ENCODE data around the gene KCNJ6.

The KCNJ6 gene

DNA sequence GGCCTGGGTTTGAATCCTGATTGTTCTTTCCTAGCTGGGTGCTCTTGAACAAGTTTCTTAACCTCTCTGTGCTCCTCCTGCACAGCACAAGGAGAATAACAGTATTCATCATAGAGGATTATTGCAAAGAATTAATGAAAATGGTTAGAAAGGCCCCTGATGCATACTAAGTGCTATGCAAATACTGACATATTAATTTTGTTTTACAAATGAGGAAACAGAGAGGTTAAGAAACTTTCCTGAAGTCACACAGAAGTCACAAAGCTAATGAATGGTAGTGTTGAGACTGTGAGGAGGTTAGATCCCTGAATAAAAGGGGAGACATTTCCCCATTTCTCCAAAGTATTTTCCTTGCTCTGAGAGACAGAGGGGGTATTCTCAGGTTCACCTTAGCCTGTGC, 99.0 kb downstream of the KCNJ6 start:
- DNase-seq (ENCODE audit: low spot score): no peak

DNA sequence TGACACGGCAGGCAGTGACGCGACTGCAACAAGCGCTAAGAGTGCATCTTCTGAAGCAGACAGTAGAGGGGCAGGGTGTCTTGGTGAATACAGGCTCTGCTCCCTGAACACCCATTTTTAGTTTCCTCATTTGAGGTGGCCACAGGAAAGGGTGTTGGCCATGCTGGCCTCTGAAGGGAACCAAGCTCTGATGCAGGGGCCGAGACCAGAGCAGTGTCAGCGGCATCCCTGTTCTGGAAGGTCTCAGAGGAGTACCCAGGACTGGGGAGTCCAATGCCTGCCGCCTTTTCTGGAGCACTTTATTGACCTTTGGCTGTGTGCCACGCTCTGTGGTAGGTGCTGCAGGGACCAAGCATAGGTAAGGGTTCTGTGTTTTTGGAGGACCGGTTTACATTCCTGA, 100.4 kb downstream of the KCNJ6 start:
- DNase-seq (ENCODE audit: low spot score): no peak

DNA sequence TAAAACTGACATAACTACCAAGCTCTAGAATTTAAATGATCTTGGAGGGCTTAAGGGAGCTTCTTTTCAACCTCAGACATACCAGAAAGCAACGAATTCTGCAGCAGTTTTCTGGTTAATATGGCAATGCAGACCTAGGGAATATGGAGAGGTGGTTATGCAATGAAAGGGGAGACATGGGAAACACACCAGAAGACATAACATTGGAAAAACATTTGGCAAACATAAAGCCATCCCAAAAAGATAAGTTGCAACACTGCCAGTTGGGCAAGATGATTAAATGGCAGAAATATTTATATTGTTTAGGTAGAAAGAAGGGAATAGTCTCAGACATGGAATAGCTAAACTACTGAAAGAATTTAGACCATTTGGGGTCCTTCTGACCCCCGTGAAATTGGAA, 104.5 kb downstream of the KCNJ6 start:
- DNase-seq (ENCODE audit: low spot score): no peak

DNA sequence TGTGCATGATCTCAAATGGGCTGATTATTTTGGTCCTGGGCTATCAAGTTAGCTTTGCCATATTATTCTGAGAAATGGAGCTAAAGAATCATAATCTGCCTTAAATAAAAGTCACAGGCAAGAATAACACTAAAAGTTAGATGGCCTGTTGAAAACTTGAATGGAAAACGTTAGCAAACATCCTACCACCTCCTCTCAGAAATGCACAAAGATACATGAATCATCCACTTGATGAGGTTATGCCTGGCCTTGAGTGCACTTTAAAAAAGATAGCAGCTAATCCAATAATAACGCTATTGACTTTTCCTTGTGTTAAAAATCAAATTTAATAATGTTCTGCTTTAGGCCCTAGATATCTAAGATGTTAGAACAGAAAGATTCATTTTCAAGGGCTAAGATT, 108.0 kb downstream of the KCNJ6 start:
- no peak for DNase-seq (ENCODE audit: low spot score)

DNA sequence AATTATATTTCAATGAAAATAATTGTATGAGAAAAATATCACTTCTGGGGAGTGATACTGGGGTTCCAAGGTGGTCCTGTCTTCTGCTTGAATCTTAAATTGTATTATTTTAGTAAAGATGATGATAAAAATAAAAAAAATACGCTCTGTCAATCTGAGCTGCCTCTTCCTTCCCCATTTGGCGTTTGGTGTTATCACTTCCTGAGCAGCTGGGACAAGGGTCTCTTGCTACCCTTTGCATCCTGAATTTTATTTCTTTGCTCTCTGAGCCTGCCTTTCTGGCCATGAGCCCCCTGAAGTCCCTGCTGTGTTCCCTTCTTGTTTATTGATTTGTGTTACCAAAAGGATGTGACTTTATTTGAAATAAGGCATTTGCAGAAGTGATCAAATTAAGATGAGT, 111.0 kb downstream of the KCNJ6 start:
- DNase-seq (ENCODE audit: low spot score): no peak

DNA sequence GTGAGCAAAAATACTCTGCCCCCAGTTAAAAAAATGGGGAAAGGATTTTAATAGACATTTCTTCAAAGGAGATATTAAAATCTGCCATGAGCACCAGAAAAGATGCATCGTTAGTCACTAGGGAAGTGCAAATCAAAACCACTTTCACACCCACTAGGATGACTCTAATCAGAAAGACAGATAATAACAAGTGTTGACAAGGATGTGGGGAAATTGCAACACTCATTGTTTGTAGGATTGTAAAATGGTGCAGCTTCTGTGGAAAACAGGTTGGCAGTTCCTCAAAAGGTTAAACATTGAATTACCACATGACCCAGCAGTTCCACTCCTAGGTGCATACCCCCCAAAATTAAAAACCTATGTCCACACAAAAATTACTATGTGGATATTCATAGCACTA, 112.3 kb downstream of the KCNJ6 start:
- DNase-seq (ENCODE audit: low spot score): no peak

DNA sequence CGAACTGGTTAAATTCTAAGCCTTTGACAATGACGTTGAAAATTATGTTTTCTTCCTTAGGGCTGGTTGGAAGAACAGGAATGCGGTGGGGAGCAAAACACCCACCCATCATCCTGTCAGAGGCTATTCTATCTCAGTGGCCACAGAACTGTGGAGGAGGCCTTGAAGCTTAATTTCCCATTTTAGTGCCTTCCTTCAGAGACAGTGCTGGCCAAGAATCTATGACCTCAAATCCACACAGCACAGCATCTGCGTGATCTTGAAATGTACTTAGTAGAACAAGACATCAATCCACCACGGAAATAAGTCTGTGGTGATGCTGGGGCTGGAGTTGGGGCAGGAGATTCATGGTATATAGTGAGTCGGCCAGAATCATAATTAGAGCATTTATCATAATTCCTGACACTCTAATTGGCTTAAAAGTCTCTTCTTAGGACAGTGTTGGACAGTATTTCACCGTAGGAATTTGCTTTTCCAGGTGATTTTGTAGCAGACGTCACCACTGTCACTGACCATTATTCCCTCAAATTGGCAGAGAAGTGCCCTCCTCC, 113.1 kb downstream of the KCNJ6 start:
- no peak for DNase-seq (ENCODE audit: low spot score)

DNA sequence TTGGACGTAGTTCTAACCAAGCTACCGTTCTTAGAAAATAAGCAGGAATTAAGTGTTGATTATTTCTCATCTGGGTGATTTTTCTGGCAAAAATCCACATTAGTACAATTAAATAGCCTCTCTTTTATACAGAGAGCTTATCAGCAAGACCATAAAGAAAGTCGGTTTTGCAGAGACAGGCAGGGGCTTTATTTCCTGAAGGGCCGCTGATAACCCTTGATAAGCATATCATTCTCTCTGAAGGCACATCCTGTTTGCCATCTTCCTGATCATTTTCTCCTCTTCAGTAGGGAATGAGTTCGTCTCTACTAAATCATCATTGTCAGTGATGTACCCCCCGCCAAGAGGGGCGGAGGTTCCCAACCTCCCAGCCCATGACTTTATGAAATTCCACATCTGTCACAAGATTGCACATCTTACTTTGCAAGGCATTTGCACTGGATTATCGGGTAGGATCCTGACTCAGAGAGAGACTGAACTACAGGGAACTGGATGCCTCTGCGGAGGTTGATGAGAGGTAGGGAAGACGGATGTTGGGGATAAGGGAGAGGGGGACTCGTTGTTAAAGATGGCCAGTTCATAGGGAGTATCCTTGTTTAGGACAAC, 115.7 kb downstream of the KCNJ6 start:
- no peak for DNase-seq (ENCODE audit: low spot score)

DNA sequence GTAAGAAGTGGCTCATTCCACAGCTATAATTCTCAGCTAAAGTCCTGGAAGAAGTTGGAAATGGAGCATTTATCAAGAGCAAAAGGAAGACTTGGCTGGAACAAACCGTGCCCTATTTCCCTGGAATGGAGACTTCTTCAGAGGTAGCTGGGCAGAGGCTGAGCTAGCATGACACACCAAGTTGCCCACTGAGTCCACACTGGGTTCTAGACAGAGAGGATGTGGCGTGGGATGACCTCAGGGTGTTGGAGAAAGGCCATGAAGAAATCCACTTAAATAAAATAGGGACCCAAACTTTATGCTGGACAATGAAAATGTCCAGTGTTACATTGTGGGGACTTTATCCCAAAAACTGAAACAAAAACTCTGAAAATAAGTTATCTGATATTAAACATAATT, 116.2 kb downstream of the KCNJ6 start:
- DNase-seq (ENCODE audit: low spot score): no peak

DNA sequence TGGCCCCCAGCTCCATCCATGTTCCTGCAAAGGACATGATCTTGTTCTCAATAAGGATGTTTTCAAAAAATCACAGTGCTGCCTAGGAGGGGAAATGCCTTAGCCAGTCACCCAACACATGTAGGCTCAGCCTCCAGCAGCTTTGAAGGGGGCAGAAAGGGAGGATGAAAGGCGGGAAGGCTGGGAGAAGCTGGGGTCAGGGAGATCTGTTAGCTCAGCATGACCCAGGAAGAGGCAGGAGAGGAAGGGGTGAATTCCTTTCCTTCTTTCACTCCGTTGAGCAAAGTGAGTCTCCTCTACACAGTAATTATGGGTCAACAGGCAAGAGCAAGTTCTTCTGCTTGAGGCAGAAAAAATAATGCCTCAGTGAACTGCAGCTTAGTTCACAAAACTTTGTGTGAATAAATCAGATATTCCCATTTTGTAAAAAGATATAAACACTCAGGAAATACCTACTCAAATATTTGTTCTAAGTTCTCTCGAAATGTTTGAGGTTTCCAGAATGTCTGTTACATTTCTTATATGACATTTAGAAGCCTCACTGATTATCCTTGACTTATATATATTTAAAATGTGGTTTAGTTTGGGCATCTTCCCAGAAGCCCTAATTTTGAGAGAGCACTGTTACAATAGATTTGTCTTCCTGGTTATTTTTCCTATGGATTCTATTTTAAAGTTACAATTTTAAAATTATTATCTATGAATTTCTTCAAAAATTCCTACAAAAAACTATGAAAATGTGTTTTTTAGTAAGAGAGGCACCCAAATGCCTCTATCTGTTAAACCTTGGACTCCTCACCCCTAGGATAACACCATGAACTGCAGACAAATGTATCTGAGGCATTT, 116.8 kb downstream of the KCNJ6 start:
- DNase-seq (ENCODE audit: low spot score): no peak

DNA sequence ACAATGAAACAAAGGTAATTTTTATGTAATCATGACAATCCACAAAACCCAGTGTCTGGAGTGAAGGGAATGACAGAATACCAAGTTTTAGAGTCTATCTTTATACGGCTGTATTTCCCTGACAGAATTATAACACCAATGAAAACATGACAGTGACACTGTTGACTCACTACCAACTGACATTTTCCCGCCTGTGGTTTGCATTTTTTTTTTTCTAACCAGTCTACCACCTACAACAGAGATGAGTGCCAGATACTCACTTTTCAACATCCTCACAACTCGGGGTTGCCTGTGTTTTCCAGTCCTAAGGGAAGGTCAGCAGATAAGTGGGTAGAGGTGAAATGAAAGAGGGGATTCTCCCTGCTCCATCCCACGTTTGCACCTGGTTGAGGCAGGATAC, 118.9 kb downstream of the KCNJ6 start:
- DNase-seq (ENCODE audit: low spot score): no peak

DNA sequence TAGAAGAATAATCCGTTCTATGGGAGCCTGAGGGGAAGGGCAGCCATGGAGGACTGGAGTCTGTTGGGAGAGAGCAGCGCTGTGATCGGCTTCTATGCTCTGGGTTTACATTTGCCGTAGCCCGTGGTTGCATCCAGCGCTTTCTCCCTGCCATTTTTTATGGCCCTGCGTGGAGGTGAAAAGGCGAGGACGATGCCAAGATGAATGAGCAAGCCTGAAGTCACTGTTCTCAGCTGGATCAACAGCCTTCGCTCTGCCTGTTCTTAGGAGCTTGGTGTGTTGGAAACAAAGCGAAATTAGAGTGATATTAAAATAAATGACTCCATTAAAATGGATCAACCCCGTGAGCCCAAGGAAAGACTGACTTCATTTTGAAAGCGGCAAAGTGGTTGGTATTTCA, 120.2 kb downstream of the KCNJ6 start:
- DNase-seq (ENCODE audit: low spot score): no peak

DNA sequence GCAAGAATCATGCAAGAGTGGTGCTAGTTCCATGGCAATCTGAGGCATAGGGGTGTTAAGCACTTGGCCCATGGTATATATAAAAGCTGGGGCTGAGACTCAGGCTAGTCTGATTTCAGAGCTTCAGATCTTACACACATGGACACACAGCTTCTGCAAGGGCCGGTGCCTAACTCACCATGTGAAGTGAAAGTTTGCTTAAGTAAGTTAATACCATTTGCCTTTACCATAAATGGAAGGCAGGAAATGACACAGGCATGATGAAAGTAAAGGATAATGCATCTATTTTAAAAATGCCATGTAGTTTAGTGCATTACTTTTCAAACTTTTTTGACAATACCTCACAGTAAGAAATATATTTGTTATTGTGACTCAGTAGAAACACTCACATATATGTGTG, 122.6 kb downstream of the KCNJ6 start:
- no peak for DNase-seq (ENCODE audit: low spot score)

DNA sequence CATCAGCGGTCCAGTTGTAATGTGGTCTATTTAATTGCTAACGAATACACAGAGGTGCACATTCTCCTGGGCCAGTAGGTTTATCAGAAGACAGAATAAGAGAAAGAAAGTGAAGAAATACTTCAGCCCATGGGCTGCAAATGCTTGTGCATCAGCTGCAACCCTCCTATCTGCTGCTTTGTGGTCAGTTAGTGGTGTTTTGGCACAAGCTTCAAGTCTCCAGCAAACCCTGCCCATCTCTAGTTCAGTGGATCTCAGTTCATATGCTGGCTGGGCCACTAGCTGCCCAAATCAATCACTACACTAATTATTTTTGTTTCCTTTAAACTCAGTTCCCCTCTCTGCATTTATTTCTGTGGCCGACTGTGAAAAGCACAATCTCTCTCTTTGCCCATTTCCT, 124.2 kb downstream of the KCNJ6 start:
- no peak for DNase-seq (ENCODE audit: low spot score)

DNA sequence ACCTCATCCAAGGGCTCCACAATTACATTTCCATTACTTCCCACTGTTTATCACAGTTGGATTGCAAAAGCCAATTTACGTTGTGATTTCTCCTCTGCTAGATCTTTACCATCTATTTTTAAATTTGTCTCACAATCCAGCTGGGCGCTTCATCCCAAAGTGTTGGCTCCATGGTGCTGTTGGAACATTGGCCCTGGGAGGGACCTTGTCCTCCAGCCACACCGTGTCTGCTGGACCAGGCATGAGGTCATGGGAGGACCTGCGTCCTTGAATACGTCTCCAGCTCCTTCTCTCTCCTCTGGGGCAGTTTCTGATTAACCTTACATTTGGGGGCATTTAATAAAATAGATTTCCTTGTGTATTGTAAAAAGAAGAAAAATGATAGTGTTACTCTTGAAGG, 125.4 kb downstream of the KCNJ6 start:
- no peak for DNase-seq (ENCODE audit: low spot score)

DNA sequence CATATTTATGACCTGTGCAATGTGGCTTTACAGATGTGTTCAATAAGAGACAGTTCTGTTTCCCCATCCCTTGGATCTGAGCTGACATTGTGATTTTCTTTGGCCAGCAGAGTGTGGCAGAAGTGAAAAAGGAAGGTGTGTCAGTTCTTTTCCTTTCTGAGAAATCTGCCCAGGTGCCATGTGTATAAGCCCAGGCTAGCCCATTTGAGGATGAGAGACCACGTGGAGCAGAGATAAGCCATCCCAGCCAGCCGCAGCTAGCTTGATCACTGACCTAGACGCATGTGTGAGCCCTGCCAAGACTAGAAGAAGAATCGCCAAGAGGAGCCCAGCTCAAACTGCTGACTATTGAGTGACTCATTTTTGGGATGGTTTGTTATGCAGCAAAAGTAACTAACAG, 127.8 kb downstream of the KCNJ6 start:
- DNase-seq (ENCODE audit: low spot score): no peak

DNA sequence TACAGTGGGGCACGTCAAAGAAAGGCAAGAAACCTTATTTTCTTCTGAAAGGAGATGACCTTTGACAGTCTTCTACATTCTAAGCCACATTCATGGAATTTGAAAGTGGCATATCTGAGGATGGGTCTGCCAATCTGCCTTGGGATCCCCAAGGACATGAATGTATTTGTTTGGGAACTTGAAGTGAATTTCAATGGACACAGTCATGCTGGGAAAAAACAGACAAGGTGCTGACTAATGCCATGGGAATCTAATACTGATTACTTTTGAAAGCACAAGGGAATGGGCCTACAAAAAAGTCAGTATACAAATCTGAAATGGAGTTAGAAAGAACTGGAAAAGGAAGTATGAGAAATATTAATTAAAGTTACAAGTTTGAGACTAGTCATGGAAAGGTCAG, 128.8 kb downstream of the KCNJ6 start:
- DNase-seq (ENCODE audit: low spot score): no peak

DNA sequence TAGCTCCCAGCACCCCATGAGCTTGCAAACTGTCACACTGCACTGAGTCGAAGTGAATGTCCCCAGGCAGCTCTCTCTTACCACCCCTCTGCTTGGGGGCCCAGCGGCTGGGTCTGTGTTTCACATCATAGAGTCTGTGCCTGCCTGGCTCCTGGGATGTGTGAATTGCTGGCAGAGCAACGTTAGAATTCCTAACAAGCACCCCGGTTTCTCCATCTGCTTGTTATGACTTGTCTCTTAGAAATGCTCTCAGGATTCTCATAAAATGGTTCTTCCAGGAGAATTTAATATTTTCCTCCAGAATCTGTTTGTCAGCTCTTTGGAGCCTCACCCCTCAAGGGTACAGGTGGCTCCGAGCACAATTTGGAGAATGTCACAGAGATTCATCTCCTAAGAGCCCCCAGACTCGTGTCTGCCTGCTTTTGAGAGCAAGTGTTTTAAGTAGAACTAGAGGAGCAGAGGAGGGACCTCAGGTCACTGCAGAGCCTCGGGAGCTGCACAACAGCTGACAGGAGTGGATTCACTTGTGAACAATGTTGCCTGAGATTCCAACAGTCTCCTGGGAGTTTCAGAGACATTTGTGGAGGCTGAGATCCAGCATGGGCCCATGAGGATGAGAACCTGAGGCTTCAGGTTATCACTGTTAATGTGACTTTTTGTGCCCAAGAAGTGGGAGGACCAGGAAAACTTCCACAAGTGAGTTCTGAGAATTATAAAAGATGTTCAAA, 131.5 kb downstream of the KCNJ6 start:
- DNase-seq (ENCODE audit: low spot score): no peak

DNA sequence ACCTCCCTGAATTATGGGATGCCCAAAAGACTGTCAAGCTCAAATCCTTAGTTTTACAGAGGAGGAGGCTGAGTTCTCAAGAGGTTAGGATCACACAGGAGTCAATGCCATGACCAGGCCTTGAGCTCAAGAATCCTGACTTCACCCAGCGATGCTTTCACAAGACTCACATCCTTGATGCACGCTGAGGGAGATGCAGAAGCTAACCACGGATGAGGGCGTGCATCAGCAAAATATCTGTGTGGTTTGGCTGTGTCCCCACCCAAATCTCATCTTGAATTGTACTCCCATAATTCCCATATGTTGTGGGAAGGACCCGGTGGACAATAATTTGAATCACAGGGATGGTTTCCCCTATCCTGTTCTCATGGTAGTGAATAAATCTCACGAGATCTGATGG, 133.2 kb downstream of the KCNJ6 start:
- no peak for DNase-seq (ENCODE audit: low spot score)

DNA sequence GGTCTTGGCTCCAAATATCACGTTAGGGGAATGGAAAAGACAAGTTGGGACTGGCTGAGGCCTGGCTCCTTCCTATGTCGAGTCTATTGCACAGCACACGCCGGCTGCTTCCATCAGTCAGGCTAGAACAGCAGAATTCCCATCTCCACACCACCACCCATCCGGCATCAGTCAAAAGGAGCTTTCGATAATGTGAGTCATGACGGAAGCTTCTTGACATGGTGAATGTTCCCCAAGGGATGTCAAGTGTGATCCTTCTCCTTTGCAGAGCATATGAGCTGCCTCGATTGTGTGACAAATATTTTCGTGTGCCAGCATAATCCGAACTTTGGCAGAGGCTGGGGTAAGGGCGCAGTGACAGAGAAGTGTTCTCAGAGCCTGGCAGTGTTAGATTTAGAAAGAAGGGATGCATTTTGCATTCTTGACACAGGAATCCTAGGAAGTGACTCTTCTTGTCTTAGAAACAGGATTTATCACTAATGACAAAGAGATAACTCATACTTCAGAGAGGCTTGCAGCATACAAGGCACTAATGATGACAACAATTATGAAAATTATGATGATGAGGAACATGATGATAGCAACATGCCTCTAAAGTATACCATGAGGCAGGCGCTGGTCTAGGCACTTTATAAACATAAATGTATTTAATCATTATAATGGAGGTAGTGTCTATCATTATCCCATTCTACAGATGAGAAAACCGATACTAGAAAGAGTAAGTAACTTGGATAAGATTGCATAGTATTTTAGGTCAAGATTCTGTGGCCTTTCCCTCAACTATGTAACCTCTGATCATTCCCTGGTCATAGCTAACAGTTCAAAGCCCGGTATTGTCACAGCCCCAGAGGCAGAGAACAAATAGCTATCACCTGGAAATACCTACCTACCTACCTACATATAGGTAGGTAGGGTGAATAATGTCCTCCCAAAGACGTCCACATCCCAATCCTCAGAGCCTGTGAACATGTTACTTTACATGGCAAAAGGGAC, 135.0 kb downstream of the KCNJ6 start:
- DNase-seq (ENCODE audit: low spot score): no peak

DNA sequence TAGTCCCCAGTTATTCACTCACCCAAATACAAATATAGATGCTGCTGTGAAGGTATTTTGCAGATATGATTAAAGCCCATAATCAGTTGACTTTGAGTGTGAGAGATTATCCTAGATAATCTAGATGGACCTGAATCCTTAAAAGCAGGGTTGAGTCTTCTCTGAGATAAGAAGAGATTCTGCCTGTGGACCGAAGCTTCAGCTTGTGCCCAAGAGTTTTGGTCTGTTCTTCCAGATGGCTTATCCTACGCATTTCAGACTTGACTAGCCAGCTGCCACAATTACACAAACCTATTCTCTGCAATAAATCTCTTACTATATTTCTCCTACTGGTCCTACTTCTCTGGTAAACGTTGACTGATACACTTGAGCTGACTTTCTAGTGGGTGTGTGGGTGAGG, 145.1 kb downstream of the KCNJ6 start:
- DNase-seq (ENCODE audit: low spot score): no peak

DNA sequence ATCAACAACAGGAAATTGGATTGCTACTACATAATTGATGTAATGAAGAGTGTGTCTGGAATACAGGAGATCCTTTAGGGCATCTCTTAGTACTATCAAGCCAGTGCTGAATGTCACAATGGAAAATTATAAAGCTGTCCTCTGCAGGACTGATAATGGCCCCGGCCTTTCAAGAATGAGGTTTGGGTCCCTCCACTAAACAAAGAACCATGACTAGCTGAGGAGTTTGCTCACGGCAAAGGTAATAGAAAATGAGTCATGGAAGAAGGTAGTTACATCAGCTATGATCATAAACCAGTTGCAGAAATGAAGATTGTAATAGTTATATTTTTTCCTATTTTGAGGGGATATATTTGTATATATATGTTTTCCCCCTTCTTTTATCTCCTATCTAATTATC, 145.8 kb downstream of the KCNJ6 start:
- DNase-seq (ENCODE audit: low spot score): no peak
